DND-41 (cell line): ENCODE measurements around the gene GALNTL6.

Experiments
- ATAC-seq: fragments of 200-7000 bp; cut with Tn5 transposase; 3 replicates; pipeline ENCODE4 v1.9.1; 2021; ENCODE audit warnings: low read depth; ENCODE audit not compliant: insufficient read depth
- DNase-seq: peaks from one replicate; pipeline ENCODE4 v3.0.0-alpha.2; 2020
- H2AFZ ChIP-seq: 2 replicates; pipeline ENCODE4 v1.6.0; 2012; ENCODE audit warnings: low read depth, low read length
- H3K27ac ChIP-seq: 2 replicates; pipeline ENCODE4 v1.5.1; 2012; ENCODE audit warnings: low read length, inconsistent platforms
- H3K27me3 ChIP-seq: fragments of 200-600 bp; sonication (generic); 2 replicates; pipeline ENCODE4 v1.6.0; 2012; ENCODE audit warnings: low read length, mild to moderate bottlenecking, inconsistent platforms; ENCODE audit not compliant: insufficient read depth, poor library complexity
- H3K36me3 ChIP-seq: 2 replicates; pipeline ENCODE4 v1.5.1; 2012; ENCODE audit warnings: low read length, inconsistent platforms; ENCODE audit not compliant: insufficient read depth
- H3K4me1 ChIP-seq: 2 replicates; pipeline ENCODE4 v1.5.1; 2012; ENCODE audit warnings: mild to moderate bottlenecking, low read length; ENCODE audit not compliant: insufficient read depth
- H3K4me2 ChIP-seq: 2 replicates; pipeline ENCODE4 v1.6.0; 2012; ENCODE audit warnings: mild to moderate bottlenecking, moderate library complexity, low read length, inconsistent platforms; ENCODE audit not compliant: insufficient read depth
- H3K4me3 ChIP-seq, 2 experiments: fragments of 200-600 bp in 1 of 2; shearing (Covaris generic) in 1 of 2; 2 replicates each; pipeline ENCODE4 v1.5.1; 2012 to 2016; ENCODE audit warnings: inconsistent platforms in 2 of 2, low read length in 2 of 2, mild to moderate bottlenecking in 2 of 2, low read depth in 1 of 2, moderate library complexity in 1 of 2
- H3K79me2 ChIP-seq: 2 replicates; pipeline ENCODE4 v1.6.0; 2012; ENCODE audit warnings: low read length, inconsistent platforms; ENCODE audit not compliant: insufficient read depth
- H3K9ac ChIP-seq: 2 replicates; pipeline ENCODE4 v1.6.0; 2012; ENCODE audit warnings: low read depth, mild to moderate bottlenecking, inconsistent platforms, low read length, moderate library complexity
- H3K9me3 ChIP-seq: 2 replicates; pipeline ENCODE4 v1.5.1; 2012; ENCODE audit warnings: low read length, moderate library complexity, mild to moderate bottlenecking, inconsistent platforms; ENCODE audit not compliant: insufficient read depth, severe bottlenecking
- H4K20me1 ChIP-seq: 2 replicates; pipeline ENCODE4 v1.6.0; 2012; ENCODE audit warnings: low read length; ENCODE audit not compliant: insufficient read depth
- CTCF ChIP-seq: IDR thresholded peaks from 2 replicates; pipeline ENCODE4 v1.5.1; 2012; ENCODE audit warnings: borderline replicate concordance, low read length, moderate library complexity, mild to moderate bottlenecking; ENCODE audit not compliant: poor library complexity, severe bottlenecking; ENCODE audit errors: extremely low read depth
- EZH2 ChIP-seq: IDR thresholded peaks from 3 replicates; pipeline ENCODE4 v1.6.1; 2012; ENCODE audit warnings: borderline replicate concordance, low read depth, mild to moderate bottlenecking, moderate library complexity, low read length, inconsistent platforms; ENCODE audit not compliant: severe bottlenecking

The GALNTL6 gene

GRCh38 chr4:172997217-172997609 lies 1184.0 kb downstream of the GALNTL6 start:
- H3K36me3 ChIP-seq = no peaks in the 10 kb centered on the region
- no peak overlapping the region for H3K4me2 ChIP-seq
- no peak for DNase-seq
- H2AFZ ChIP-seq = no peak overlapping the region
- no peaks in the 10 kb centered on the region for H3K79me2 ChIP-seq
- no peak for TF ChIP-seq CTCF
- no peak for TF ChIP-seq EZH2
- no peak overlapping the region for H3K4me3 ChIP-seq
- H3K9me3 ChIP-seq = no peaks in the 10 kb centered on the region
- no peak for ATAC-seq
- H3K4me1 ChIP-seq = no peaks in the 10 kb centered on the region
- H3K27me3 ChIP-seq = peaks cover 5% of the 10 kb centered on the region
- H4K20me1 ChIP-seq = no peaks in the 10 kb centered on the region
- no peak overlapping the region for H3K27ac ChIP-seq
- no peak overlapping the region for H3K9ac ChIP-seq

- H3K9me3 ChIP-seq = no peaks in the 10 kb centered on the region
- H2AFZ ChIP-seq = no peak overlapping the region
- ATAC-seq (no peak), DNase-seq (no peak)
- no peak overlapping the region for H3K9ac ChIP-seq
- no peaks in the 10 kb centered on the region for H3K36me3 ChIP-seq
- TF ChIP-seq CTCF = no peak
- no peak for TF ChIP-seq EZH2
- H3K4me3 ChIP-seq = no peak overlapping the region
- peaks cover 5% of the 10 kb centered on the region for H3K27me3 ChIP-seq
- no peaks in the 10 kb centered on the region for H4K20me1 ChIP-seq
- no peaks in the 10 kb centered on the region for H3K79me2 ChIP-seq
- H3K4me1 ChIP-seq = no peaks in the 10 kb centered on the region
- H3K27ac ChIP-seq = no peak overlapping the region
- no peak overlapping the region for H3K4me2 ChIP-seq
These were observed 1184.7 kb downstream of the GALNTL6 start for GRCh38 chr4:172997856-172998255.

- H3K4me2 ChIP-seq = no peak overlapping the region
- H3K36me3 ChIP-seq = no peaks in the 10 kb centered on the region
- no peak; the same call in 2 of the 3 replicates for ATAC-seq
- TF ChIP-seq EZH2 (no peak), CTCF (no peak)
- H3K4me3 ChIP-seq = no peak overlapping the region
- H3K27me3 ChIP-seq = no peaks in the 10 kb centered on the region
- H3K9me3 ChIP-seq = no peaks in the 10 kb centered on the region
- no peaks in the 10 kb centered on the region for H3K4me1 ChIP-seq
- no peak overlapping the region for H3K9ac ChIP-seq
- no peaks in the 10 kb centered on the region for H4K20me1 ChIP-seq
- H3K79me2 ChIP-seq = no peaks in the 10 kb centered on the region
- no peak overlapping the region for H3K27ac ChIP-seq
- DNase-seq = no peak
- no peak overlapping the region for H2AFZ ChIP-seq
These were observed 1185.6 kb downstream of the GALNTL6 start for GRCh38 chr4:172998527-172999469.
